Spleen (tissue), 7 donors: ENCODE results near the gene HSPA4.

Experiments
- CTCF ChIP-seq, 11 experiments: fragments of 200-600 bp in 7 of 11; fragments of 450-650 bp in 4 of 11; sonication (generic) in 4 of 11; IDR thresholded peaks in 8 of 11; conservative IDR thresholded peaks in 3 of 11; 1 replicate in 7 of 11; 2 replicates in 4 of 11; pipeline versions ENCODE4 v1.4.0 to v1.8.0; 2016 to 2021; ENCODE audit warnings: antibody characterized with exemption in 11 of 11, inconsistent platforms in 4 of 11, mild to moderate bottlenecking in 1 of 11
- POLR2A ChIP-seq, 3 donors: fragments of 450-650 bp; IDR thresholded peaks; one replicate each; pipeline ENCODE4 v1.5.1; 2017; ENCODE audit warnings: antibody characterized with exemption in 3 of 3, mild to moderate bottlenecking in 1 of 3
- donor health status: DM: no; HTN: no; CAD: no; lungs with moderate emphysema.
- donor health status: DM: no; HTN: no; CAD: no.
- donor health status: DM: no; HTN: no; CAD: no.

- no peak for TF ChIP-seq CTCF (IDR thresholded peaks at IDR 0.05 in 8 of 11, conservative IDR thresholded peaks at IDR 0.05 in 3 of 11)
- TF ChIP-seq POLR2A (IDR thresholded peaks at IDR 0.05) = peak in 1 of 3 donors; percentile 15
Measured at GRCh38 chr5:133025804-133026663, 25.8 kb upstream of the HSPA4 start, which contains the start of gene ZCCHC10.
